AG09319 (cell line): ENCODE measurements around the gene LRRC52.

Experiments used
- DNase-seq: peaks from one replicate; pipeline ENCODE4 v3.0.0-alpha.2; 2010; ENCODE audit warnings: low read depth; ENCODE audit errors: extremely low read depth
- TF ChIP-seq, protein P1 (sequence below): IDR thresholded peaks from 2 replicates; pipeline ENCODE4 v1.5.1; 2011; ENCODE audit warnings: low read depth, mild to moderate bottlenecking, inconsistent platforms, low read length, moderate library complexity

The LRRC52 gene

DNA sequence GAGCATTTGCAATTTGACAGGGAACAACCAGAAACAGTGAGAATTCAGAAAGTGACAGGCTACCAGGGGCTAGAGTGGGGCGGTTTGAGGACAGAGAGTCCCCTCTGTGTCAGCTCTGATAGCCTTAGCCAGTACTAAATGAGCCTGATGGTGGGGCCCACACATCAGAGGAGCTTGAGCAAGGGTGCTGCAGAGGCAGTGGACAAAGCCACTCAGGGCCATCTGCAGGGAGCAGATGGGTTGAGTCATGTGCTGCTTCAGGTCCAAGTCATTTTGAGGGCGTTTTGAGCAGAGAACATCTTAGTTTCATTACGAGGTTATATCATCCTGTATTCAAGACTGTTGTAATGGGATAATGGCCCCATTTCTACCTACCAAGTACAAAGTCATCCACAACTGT, 7.7 kb downstream of the LRRC52 start:
- no peak for DNase-seq
- TF ChIP-seq, protein P1, sequence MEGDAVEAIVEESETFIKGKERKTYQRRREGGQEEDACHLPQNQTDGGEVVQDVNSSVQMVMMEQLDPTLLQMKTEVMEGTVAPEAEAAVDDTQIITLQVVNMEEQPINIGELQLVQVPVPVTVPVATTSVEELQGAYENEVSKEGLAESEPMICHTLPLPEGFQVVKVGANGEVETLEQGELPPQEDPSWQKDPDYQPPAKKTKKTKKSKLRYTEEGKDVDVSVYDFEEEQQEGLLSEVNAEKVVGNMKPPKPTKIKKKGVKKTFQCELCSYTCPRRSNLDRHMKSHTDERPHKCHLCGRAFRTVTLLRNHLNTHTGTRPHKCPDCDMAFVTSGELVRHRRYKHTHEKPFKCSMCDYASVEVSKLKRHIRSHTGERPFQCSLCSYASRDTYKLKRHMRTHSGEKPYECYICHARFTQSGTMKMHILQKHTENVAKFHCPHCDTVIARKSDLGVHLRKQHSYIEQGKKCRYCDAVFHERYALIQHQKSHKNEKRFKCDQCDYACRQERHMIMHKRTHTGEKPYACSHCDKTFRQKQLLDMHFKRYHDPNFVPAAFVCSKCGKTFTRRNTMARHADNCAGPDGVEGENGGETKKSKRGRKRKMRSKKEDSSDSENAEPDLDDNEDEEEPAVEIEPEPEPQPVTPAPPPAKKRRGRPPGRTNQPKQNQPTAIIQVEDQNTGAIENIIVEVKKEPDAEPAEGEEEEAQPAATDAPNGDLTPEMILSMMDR: no peak

DNA sequence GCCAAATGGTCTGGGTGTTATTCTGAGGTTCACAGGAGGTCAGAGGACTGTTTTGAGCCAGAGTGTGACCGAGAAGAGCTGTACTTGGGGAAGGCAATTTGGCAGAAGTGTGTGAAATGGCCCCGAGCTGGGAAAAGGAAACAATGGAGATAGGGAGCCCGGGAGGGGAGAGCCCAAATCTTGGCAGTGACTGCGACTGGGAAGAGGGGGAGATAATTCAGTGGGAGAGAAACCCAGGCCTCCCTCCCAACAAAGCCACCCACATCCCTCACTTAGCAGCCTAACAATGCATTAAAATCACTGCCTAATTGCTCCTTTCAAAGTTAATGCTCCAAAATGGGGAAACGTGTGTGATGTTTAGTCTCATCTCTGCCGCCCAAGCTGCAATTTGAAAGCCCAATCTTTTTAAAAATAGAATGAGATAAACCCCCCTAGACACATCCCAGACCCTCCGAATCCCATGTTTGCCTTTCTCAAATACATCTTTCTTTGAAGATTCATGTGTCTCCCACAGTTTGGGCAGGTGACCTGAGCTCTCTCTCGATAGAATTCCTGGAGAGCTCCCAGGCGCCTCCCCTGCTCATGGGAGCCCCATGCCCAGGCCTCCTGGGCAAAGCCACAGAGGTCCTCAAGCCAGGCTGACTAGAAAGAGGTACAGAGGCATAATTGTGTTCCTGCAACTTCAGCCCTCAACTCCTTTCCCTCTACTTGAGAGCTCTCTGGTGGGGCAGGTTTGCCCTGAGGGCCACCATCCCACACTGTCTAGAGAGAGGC, 17.3 kb downstream of the LRRC52 start:
- DNase-seq: no peak
- TF ChIP-seq, protein P1: no peak

DNA sequence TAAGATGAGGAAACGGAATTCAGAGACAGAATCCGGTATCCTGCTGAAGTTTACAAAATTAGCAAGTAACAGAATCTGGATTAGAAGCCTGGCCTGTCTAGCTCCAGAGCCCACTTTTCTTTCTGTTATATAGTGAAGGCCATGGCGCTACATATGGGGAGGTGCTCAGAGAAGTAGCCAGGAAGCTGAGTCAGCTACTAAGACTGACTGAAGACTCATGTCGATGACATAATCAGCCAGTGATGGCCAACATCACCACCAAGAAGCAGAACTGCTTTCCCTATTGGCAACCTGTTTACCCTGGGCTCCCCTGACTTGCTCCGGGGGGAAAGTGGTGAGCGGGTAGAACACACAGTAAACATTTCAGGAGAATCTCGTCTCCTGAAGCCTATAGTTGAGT, 18.8 kb downstream of the LRRC52 start:
- TF ChIP-seq, protein P1: no peak
- no peak for DNase-seq

DNA sequence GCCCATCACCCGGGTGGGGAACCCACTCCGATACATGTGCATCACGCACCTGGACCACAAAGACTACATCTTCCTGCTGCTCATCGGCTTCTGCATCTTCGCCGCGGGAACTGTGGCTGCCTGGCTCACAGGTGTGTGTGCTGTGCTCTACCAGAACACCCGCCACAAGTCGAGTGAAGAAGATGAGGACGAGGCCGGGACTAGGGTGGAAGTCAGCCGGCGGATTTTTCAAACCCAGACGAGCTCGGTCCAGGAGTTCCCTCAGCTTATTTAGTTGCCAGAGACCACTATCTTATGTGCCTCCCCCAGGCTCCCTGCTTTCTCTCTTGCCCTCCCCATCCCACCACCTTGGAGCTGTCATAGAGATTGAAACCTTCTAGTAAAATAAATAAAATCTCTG, 19.8 kb downstream of the LRRC52 start:
- no peak for DNase-seq
- TF ChIP-seq, protein P1: no peak

DNA sequence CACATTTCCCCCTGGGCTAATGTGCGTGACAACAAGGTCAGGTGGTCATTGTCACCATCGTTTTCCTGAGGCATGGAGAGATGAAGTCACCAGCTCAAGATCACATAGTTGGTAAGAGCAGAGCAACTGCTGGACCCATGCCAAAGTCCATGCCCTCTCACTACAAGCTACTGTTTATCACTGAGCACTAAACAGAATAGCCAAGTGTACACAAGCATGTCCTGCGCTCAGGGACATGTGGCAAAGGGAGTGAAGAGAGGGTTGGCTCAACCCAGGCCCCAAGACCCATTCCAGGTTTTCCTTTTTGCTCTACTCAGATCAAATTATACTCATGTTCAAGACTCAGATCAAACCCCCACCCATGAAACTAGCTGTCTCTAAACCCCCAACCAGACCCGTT, 20.8 kb downstream of the LRRC52 start:
- DNase-seq: no peak
- TF ChIP-seq, protein P1: no peak

DNA sequence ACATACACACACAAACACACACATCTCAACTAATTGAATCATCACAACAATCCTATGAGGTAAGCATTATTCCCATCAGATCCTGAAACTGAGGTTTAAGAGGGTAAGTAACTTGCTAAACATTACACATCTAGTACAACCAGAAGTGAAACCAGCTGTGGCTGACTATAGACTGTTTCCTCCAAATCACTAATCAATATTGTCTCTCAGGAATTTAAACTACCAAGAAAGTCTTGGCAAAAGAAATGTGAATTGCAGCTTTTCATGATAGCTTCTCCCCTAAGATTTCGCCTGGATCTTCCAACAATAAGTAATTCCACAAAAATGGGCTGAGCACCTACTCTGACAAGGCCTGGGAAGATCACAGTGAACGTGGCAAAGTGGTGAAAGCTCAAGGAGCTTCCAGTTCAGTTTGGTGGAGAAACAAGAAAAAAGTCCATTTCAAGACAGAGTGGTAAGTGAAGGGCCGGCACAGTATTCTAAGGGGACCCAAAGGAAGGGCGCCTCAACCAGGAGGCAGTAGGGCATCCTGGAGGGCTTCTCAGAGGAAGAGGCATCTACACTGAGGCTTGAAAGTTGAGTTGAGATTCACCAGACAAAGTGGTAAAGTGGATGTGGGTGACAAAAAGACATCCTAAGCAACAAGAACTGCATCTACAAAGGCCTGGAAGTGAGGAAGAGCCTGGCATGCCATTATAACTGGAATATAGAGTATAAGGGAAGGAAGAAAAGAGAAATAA, 22.1 kb downstream of the LRRC52 start:
- TF ChIP-seq, protein P1: no peak
- no peak for DNase-seq

DNA sequence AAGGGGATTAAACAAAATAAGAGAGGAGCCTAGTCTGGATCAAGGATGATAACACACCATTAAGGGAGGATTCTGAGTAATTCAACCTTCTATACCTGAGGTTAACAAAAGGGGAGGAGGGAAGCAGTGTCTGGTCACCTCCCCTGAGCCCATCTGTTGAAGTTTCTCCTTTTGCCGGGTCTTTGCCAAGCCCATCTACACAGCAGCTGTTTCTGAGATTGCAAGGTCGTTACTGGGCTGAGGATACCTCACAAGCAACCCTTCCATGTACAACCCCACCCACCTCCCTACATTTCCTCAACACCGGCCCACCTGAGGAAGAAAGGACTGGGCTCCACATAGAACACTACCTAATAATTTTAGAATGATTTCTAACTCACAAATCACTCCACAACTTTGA, 26.3 kb downstream of the LRRC52 start:
- no peak for DNase-seq
- TF ChIP-seq, protein P1: no peak
